Measurements from ENCODE around the gene NUP205.
"Not testable (repeated sequence)": the region's sequence is repeated elsewhere in the genome, so short reads cannot be mapped to it uniquely, and the experiment has no call there.

NUP205 gene

DNA sequence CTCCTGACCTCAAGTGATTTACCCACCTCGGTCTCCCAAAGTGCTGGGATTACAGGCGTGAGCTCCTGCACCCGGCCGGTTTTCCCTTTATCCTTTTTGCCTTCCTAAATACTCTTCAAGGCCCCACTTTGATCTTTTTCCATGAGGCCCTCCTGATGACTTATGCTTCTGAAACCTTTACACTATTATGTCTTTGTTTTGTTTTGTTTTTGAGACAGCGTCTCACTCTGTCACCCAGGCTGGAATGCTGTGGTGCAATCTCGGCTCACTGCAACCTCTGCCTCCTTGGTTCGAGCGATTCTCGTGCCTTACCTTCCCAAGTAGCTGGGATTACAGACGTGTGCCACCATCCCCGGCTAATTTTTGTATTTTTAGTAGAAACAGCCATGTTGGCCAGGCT, 108.4 kb downstream of the NUP205 start:
- FAIRE-seq, result no peak
- DNase-seq (ENCODE audit: low spot score), result no peak

DNA sequence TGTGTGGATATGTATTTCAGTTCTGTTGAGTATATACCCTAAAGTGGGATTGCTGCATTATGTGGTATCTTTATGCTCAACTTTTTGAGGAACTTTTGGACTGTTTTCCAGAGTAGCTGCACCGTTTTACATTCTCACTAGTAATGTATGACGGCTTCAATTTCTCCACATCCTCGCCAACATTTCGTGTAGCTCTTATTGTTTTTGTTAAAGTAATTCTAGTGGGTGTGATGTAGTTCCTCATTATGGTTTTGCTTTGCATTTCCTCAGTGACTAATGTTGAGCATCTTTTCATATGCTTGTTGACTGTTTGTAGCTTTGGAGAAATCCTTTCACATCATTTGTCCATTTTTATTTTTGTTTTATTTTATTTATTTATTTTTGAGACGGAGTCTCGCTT, 109.1 kb downstream of the NUP205 start:
- FAIRE-seq, result no peak

DNA sequence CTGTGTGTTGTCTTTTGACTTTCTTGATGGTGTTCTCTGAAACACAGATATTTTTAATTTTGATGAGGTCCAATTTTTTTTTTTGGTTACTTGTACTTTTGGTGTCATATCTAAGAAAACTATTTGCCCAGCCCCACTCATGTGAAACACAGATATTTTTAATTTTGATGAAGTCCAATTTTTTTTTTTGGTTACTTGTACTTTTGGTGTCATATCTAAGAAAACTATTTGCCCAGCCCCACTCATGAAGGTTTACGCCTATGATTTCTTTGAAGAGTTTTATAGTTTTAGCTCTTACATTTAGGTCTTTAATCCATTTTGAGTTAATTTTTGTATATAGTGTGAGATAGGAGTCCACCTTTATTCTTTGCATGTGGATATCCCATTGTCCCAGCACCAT, 109.9 kb downstream of the NUP205 start:
- not testable (repeated sequence) for DNase-seq (ENCODE audit: low spot score); FAIRE-seq

More for the DNA sequence above, 109.1 kb downstream of the NUP205 start:
- no peak for DNase-seq (ENCODE audit: low spot score)

DNA sequence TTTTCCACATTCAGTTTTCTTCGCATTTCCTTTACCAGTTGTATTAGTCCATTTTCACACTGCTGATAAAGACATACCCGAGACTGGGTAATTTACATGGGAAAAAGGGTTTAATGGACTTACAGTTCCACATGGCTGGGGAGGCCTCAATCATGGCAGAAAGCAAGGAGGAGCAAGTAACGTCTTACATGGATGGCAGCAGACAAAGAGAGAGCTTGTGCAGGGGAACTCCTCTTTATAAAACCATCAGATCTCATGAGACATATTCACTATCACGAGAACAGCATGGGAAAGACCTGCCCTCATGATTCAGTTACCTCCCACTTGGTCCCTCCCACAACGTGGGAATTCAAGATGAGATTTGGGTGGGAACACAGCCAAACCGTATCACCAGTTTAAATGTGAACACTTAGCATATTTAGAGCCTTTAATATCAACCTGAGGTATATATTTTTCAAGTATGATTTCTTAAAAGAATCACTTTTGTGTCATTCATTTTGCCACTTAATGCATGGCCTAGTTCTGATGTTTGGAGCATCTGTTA, 111.2 kb downstream of the NUP205 start:
- not testable (repeated sequence) for FAIRE-seq; DNase-seq (ENCODE audit: low spot score)

DNA sequence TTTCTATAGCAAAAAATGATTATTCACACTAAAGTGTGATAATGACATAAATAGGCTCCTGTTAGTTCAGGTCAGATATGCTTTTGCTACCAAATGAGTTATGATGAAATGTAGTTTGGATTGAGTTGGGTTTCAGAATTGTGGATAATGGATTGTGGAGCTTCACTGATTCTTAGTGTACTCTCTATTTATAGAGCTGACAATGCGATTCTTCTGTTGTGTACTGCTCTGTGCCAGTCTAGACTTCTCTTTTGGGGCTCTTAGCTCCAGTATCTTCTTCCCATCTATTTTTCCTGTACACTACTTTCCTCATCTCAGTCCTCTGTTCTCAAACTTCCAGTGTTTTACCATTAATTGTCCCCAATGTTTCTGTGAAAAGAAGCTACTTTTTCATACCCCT, 112.1 kb downstream of the NUP205 start:
- DNase-seq (ENCODE audit: low spot score), result no peak
- FAIRE-seq, result no peak

DNA sequence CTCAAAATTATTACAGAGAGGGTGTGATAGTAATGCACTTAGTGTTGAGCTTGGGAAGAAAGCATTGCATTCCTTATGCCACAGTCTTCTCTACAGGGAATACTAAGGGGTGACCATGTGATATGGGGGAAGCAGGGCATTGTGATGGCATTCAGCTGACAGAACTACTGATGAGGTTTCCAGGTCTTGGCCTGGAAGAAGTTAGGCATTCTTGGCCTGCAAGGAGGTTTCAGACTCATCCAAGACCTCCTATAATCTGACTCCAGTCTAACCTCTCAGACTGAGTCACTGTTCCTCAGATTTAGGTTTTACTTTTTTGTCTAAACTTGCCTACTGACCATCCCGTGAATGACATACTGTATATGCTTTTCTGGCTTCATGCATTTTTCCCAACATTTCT, 112.5 kb downstream of the NUP205 start:
- FAIRE-seq (no peak), DNase-seq (ENCODE audit: low spot score) (peak; percentile 32)

DNA sequence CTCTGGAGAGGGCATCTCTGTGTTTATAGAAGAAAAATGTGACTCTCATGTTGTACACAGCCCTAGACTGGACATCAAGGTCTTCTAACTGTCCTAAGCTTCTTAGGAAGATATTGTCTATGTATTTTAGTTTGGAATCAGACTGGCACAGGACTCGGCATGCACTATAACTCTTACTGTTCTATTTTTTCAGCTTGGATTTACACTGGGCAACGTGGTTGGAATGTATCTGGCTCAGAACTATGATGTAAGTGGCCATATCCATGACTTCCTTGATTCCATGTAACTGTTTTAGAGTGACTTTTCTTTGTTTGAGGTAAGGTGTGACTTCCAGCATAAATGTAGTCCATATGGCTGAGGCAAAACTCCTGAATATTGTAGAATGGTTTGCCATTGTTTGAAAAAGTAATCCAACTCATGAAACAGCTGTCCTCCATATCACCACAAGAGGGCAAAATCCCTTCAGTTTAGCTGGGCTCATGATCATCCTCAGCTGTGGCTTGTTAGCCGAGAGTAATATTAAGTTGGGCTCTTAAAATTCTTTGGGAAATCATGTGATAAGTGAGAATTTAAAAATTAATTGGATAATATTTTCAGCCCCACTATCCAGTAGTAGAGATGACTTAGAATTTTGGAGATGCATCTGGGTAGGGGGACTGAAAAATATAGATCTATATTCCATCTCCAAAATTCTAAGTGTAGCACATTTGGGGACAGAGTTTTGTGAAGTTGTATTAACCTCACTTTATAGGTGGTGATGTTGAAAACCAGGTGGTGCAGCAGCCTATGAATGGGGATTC, 115.0 kb downstream of the NUP205 start:
- FAIRE-seq (peak; percentile 70), DNase-seq (ENCODE audit: low spot score) (peak; percentile 43)

DNA sequence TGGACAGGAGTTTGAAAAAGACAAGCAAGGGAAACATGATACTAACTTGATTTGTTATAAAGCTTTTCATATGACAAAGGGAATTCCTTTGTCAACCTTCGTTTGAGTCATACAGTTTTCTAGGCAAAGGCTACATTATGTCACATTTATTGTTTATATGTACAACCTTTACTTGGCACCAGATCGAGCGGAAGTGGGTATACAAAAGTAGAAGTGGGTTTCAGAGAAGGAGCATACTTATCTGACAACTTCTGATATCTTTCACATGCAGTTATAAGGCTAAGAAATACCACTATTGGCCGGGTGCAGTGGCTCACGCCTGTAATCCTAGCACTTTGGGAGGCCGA, 115.6 kb downstream of the NUP205 start:
- no peak for DNase-seq (ENCODE audit: low spot score)
- no peak for FAIRE-seq

DNA sequence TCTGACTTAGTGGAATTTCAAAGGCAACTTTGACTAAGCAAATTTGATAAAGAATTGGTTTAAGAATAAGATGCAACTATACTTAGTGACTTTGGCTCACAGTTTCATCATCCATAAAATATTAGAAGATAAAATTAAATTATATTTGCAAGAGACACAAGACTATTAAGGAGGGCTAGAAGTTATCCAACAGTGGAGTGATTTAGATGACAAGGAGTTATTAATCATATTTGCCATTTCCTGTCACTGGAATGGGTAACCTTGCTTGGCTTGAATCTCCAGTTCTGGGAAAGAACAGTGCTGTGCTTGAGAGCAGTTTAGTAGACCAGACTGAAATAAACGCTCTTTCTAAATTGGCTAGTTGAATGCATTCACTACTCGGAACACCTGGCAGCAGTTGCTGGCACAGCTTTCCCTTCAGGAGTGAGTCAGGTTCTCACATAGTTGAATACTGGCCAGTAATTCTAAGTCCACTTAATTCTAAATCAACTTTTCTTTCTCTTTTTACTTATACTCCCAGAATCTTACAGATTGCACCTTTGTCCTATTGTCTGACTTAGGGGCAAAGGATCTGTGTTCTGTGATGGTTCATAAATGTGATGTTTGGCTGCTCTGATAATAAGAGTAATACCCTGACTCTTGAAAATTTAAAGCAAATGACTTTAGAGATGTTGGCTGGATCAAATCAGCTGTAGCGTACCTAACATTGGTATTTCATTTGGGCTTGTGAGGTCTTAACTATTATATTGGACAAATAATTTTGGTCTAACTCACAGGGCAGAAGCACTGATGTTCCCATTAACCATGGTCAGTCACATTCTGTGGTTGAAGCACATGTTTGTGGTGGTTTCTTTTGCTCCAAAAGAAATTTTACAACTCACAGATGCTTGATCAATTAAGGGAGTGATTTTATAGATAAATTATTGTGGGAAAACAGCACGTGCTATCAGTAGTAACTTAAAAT, 121.2 kb downstream of the NUP205 start:
- FAIRE-seq (no peak), DNase-seq (ENCODE audit: low spot score) (no peak)

DNA sequence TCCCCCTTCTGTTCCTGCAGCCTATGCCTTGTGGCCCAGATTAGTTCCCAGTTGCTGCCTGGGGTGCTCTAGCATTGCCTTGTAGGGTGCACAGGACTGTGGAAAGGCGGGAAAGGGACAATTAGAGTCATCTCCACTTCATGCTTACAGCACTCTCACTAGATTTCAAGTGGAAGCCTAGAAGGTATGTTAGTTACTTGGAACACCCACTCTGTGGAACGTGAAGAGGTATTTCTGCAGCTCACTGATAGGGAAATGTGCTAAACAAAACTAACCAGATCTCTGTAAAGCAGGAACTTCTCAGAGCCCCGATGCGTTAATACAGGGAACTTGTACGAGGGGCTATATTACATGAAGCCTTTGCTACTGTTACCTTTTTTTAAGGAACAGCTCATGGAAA, 124.0 kb downstream of the NUP205 start:
- FAIRE-seq (no peak), DNase-seq (ENCODE audit: low spot score) (no peak)

DNA sequence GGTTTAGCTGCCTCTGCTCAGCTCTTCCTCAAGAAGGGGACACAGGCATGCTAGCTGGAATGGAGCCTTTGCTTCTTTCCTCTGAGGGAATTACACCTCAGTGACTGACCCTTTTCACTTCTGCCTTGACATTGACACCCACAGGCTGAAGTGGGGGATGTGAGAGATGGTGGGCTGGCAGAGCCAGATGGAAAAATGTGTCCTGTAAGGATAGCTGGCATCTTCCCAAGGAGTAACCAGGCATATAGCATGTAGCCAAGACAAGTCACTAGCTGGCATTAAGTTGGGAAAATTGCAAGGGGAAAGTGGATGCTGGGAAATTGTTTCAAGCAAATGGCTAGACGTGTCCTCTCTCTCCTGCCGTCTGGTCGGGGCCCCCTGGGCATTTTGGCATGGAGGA, 124.5 kb downstream of the NUP205 start:
- DNase-seq (ENCODE audit: low spot score), result no peak
- no peak for FAIRE-seq

DNA sequence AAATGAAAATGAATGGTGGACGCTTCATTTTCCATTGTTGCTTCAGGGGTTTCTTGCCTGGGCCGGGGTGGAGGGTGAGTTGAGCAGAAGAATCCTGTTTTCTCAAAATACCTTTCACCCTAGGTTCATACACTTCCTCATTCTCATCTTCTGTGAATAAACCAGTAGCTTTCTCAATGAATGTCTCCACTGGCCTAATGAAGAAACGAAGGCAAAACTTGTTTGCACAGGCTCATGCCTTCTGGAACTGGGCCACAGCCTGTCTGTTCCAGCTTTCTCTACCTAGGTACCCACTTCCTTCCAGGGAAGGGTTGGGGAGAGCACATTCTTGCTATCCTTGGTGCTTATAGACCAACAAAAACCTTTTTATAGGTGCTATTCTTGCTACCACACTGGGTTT, 125.9 kb downstream of the NUP205 start:
- FAIRE-seq (no peak), DNase-seq (ENCODE audit: low spot score) (no peak)

DNA sequence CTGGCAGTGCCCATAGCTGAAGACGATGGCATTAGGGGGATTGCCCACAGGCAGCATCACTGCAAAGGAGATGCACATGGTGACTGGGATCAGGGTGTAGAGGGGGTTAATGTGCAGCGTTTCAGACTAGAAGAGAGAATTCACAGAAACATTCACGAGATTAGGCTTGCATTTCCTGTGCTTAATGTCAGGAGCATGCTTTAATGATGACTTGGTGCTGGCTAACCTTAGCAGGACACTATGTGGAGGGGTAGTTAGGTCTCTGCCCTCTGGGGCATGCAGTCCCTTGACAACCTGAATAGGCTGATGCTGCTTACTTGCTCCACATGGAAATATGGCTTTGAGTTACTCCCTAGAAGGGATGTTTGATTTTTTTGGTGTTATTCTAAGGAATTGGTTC, 126.4 kb downstream of the NUP205 start:
- FAIRE-seq, result no peak

DNA sequence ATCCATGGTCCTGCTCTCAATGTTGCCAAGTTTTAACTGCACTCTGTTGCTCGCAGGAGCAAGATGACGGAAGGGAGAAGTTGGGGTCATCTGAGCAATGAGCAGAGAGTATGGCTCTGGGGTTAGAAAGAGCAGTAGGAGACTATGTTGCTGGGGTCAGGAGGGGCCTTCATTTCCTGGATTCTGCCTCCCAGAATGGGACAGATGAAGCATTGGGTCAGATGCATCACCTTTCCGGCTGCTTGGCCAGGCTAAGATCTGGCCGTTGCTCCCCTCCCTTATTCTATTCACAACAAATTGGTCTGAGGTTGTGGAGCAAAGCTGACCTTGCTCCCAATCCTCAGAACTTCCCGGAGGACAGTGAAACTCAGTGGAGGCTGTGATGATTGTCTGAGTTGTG, 127.0 kb downstream of the NUP205 start:
- no peak for DNase-seq (ENCODE audit: low spot score)
- FAIRE-seq, result no peak

More for the DNA sequence above, 126.4 kb downstream of the NUP205 start:
- DNase-seq (ENCODE audit: low spot score), result peak; percentile 59

DNA sequence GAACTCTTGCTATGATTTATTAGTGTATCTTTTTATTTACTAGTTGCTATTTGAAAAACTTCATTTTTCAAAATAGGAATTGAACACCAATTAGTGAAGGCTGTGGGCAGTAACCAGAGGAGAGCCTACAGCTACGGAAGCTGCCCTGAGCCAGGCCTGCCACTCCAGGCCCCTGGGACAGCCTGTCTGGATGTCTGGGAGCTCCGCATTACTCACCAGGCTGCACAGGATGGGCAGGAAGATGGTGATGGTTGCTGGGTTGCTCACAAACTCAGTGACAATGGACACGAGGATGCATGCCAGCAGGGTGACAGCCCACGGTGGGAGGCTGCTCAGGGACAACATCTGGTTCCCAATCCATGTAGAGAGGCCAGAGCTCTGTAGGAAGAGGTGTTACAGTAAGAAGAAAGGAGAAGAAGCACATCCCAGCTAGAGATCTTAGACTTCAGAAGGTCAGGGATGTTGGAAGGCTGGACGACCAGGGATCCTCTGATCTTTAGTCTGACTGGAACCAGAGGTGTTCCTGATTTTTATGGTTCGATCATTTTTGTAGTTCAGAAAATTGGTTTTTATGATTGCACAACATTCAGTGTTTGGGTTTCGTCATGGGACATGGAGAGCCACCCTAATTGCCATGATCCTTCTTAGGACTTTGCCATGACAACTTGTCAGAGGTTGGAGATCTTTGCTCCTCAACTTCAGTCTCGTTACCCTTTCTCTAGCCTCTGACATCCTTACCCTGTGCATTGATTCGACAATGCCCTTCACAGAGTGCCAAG, 127.8 kb downstream of the NUP205 start:
- DNase-seq (ENCODE audit: low spot score), result peak; percentile 46

DNA sequence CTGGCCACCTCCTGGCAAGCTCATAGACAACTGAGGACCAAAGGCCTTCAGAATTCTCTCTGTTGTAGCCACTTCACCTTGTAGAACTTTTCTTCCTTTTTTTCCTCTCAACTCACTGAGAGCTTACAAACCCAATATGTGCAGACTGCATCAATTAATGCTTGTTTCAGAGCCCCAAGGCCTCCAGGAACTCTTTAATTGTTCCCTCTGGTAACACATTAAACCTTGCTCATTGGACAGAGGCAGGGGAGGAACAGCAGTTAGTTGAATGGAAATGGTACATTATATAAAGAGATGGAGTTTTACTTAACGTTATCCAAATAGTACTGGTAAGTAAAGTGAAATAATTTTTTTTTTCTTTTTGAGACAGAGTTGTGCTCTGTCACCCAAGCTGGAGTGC, 129.7 kb downstream of the NUP205 start:
- no peak for FAIRE-seq

More for the DNA sequence above, 127.8 kb downstream of the NUP205 start:
- no peak for FAIRE-seq

DNA sequence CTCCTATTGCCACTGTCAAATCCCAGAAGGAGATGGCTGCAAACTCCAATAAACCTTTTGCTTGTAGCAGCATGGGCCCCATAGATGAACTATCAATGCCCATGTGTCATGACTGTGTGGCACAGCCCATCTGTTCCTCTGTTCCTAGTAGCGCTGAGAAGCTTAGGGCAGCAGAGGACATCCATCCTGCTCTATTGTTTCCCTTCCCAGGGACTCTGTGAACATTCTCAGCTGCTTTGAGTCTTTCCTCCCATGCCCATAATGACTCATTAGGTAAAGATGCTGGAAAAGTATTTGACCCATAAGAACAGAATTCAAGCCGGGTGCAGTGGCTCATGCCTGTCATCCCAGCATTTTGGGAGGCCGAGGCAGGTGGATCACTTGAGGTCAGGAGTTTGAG, 132.8 kb downstream of the NUP205 start:
- FAIRE-seq (no peak), DNase-seq (ENCODE audit: low spot score) (no peak)

More for the DNA sequence above, 129.7 kb downstream of the NUP205 start:
- DNase-seq (ENCODE audit: low spot score), result no peak

DNA sequence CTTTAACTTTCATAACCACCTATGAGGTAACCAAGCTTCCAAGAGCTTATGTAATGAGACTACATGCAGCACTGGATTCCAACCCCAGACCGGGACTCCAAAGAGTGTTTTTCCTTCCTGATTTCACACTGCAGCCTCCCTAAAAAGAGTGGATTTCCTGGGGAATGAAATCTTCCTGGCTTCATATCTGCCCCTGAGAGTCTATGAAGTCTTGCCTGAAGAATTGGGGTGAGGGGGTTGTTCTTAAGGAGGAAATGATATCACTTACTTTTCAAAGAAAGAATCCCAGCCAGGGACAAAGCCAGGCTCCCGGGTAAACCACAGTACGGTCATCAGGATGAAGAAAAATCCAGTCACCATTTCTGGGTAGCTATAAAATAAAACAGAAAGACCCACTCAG, 134.3 kb downstream of the NUP205 start:
- no peak for FAIRE-seq
- DNase-seq (ENCODE audit: low spot score), result no peak

DNA sequence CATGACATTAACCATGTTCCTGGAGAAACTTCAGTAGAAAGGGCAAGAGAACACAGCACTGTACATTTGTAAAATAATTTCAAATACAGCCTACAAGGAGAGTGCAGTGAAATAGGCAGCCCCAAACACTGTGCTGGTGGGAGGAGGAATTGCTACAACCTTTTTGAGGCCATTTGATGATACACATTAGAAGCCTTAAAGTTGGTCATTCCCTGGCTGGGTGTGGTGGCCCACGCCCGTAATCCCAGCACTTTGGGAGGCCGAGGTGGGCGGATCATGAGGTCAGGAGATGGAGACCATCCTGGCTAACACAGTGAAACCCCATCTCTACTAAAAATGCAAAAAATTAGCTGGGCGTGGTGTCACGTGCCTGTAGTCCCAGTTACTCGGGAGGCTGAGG, 134.9 kb downstream of the NUP205 start:
- DNase-seq (ENCODE audit: low spot score); FAIRE-seq: not testable (repeated sequence)

DNA sequence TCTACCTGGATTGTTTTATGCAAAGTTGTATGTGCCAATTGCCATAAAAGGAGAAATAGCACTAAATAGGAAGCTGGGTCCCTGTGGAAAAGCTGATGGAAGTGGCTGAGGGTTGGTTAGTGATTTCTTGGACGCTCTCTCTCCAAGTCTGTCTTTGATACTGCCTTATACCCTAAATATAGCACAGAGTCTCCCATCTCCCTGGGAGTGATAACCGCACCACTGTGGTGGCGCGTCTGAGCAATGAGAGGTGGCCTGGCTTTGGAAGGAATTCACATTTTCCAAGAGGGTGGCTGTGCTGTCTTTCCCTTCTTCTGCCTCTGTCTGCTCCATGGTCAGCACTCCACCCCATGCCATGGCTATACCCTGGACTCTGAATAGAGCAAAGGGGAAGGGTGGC, 135.8 kb downstream of the NUP205 start:
- FAIRE-seq (no peak), DNase-seq (ENCODE audit: low spot score) (no peak)

Measured in RCC 7860 (cell line).